A172 (cell line): Measurements from ENCODE around the gene ARID1B. TPM values are rescaled to one million over a fixed set of nuclear protein-coding genes. Genes with fewer than 3 reads are reported as not detected.

Experiments
- DNase-seq: peaks from one replicate; pipeline ENCODE4 v3.0.0-alpha.2; 2015; ENCODE audit warnings: low spot score
- total RNA-seq: library from RNA; depleted of rRNA; stranded (reverse); fragments of >200 nt; shearing (Covaris generic); gene quantifications from 2 replicates; pipeline ENCODE4 v1.2.3, GENCODE V29; 2014

ARID1B gene
- total RNA-seq, 1 experiment from 2014 or later = 14.4 TPM

GRCh38 chr6:156773935-156774852, 3.0 kb upstream of the ARID1B start:
- DNase-seq = no peak

DNA sequence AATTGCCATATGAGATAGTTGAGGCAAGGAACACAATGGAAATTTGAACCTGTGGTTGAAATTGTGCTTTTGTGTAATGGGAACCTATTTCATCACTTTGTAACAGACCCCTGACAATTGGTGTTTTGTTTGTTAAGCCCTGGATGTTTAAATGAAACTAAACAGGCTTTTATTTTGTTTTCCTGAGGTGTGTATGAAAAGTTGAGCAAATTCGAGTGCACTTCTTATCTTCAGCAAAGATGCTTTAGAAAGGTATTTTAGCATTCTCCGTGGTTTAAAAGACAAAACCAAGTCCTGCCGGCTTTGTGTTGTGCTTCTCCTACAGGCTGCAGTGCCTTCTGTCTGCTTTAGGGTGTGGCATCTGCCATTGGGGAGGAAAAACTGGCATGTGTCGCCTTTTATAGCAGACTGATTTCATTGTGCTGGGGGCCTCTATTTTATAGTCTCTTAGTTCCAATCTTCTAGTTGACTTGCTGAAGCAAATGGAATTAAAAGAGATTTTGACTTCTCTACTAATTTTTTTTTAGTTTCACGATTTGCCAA, 2.2 kb upstream of the ARID1B start:
- no peak for DNase-seq

- no peak for DNase-seq
Observed at GRCh38 chr6:156775717-156776116, 1.5 kb upstream of the ARID1B start.

DNA sequence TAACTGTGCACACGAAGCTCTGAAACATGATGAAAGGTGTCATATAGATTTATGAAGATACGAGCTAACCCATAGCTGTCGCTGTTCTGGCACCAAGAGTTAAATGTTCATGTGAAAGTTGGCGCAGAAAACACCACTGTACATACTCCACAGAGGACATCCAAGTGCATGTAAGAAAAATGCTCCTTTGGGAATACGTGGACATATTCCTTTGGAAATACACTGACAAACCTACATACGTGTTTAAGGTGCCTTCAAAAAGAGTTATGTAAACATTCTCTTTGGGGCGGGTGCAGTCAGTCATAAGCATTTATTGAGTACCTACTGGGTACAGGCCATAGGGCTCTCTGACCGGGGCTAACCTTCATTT, 723 bp upstream of the ARID1B start:
- no peak for DNase-seq

- no peak for DNase-seq
Observed at GRCh38 chr6:156777577-156778453, 637 bp downstream of the ARID1B start.

GRCh38 chr6:156778454-156779205, 1.5 kb downstream of the ARID1B start:
- DNase-seq = no peak

GRCh38 chr6:156779206-156780094, 2.3 kb downstream of the ARID1B start:
- DNase-seq = no peak

- DNase-seq = peak; percentile 89
Observed at GRCh38 chr6:156780102-156780641, 3.0 kb downstream of the ARID1B start.

- no peak for DNase-seq
Observed at GRCh38 chr6:156780962-156781853, 4.0 kb downstream of the ARID1B start.

DNA sequence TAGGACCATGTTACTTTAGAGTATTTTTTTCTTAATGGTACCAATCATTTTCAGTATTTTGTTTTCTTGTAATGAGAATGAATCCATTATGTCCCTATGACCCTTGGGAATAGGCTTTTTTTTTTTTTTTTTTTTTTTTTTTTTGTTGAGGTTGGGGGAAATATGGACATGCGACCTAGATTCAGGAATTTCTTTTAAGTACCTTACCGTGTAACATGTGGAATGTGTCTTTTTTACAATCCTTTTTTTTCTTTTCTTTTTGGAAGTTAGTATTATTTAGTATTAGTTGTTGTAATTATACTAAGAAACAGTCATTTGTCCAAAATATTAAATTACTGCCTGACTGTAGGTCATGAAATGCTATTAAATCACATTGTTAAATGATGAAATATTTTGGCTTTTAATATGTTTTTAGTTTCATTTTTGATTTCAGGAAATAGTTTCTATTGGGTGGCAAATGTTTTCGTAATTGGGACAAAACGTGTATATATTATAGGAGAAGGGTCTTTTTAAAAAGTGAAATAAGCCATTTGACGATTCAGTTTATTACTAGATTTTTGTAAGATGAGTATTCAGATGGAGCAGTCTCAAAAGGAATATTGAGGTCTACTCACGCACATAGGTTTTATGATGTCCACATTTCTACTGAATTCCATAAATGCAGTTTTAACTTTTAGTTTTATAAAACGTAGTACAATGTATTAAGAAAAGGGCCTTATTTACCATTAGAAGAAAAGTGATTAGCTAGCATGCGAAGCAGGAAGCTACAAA, 4.9 kb downstream of the ARID1B start:
- no peak for DNase-seq

DNA sequence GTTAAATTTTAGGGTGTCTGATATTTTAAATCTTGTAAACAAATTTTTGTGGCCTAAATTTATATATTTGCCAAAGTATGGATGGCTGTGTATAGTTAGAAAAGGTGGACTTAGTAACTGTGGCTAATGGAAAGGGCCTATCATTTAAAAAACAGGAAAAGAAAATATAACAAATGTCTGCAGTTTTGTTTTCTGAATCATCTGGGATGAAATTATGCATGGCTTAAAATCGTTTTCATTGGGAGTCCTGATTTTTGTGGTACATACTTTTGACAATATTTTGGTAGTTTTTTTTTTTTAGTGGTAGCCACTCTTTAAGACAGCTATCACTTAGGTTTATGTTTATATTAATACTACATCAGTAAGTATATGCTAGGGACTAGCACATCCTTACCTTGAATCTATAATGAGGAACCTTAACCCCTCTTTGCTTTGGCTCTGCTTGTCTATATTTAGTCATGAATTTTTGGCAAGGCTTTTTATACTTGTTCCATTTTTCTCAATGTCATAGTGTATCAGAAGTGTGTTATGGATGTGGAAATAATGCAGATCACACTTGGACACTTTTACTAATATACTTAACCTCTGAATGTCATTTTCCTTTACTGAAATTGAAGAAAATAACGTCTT, 5.6 kb downstream of the ARID1B start:
- no peak for DNase-seq

DNA sequence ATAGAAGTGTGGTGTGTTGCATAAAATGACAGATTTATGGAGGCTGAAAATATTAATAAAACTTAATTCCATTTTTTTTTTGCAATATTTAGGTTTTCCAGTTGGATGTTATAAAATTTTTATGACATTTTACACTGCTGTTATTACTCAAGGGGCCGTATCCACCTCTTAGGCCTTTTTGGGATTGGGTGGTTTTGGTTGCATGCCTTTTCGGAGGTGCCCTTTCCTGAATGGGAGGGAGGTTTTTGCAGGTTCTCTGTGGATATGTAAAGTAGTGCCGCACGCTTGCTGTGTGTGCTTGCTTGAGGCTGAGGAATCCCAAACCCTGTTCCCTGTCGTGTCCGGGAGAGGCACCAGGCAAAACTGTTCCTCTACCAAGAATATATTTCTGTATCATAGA, 6.8 kb downstream of the ARID1B start:
- no peak for DNase-seq

DNA sequence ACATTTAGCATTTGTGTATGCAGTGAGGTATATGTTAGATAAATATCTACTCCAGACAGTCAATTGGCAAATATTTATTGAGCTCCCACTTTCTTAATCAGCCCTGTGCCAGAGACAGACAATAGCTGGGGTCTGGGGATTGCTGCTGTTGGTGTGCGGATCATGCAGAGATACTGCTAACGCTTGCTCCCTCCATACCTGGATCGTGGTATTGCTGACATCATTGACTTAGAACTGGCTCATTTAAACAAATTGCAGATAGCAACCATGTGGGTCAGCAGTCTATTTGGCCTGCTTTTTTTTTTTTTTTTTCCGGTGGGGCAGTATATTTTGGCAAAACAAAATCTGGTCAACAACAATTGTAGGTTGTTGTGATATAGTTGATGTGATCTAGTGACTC, 9.5 kb downstream of the ARID1B start:
- DNase-seq = no peak

DNA sequence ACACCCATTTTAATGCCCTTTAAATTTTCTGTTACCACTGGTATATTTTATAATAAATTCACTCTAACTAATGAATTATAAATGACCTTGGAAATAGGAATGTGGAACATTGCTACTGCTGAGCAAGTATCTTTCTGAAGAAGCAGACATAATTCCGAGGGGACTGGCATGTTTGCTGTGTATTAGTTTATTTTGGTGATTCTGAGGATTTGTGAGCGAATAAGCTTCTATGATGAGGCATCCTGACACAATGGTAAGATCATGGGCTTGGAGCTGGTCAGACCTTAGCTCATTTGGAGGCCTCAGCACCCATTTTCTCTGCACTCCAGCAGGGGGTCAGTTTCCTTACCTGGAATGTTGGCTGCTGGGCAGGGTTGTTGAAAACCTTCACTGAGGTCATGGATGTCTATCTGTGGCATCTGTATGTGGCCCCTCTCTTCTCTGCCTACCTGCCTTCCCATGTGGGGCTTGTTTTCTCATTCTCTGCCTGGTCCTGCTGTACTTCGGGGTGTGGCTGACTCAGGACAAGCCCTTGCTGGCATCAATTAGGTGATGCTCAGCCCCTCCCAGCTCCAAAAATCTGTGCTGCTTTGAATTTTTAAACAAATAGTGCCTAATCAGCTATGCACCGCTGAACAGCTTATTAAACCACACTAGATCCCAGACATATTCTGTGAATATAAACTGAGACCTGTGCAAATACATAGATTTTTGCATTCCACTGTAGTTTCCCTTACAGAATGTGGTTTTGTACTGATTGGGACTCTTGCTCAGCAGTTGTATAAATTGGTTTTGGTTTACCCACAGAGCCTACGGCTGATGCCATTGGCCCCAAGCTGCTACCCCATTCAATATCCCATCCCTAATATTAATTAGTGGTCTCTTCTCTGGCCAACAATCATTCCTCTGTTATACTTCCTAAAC, 10.7 kb downstream of the ARID1B start:
- no peak for DNase-seq

DNA sequence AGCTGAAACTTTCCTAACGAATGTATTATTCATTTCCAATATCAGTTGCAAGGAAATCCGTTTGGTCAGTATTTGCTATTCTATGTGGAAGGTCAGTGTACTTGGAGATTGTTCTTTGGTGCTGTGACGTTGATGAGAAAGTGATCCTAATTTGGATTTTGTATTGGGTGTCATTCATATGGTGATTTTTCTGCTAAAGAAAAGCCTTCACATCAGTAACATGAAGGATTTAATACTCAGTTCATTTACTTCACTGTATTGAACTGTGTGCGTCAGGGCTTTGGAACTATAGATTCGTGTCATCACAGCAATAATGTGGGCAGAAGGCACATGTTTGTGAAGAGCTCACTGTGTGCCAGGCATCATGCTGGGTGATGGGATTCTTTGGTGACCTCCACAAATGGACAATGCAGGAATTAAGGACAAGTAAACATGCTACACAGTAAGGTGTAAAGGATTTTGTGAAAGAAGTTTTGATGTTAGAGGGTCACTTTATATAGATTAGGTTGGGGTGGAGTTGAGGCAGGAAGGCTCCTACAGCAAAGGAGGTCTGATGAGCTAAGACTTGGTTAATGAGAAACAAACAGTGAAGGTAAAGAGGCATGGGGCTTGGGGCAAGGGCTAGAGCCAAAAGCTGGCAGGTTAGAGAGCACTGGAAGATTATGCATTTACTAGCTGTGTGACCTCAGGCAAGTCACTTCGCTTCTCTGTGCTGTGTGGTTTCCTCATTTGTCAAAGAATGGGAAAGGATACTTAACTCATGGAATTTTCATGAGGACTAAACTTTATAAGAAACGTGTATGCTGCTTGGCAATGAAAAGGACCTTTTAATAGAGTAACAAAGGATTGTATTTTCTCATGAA, 12.1 kb downstream of the ARID1B start:
- DNase-seq = no peak

GRCh38 chr6:156790711-156791319, 13.6 kb downstream of the ARID1B start:
- no peak for DNase-seq
